ENCODE measurements around the gene MMP27. TPM values are rescaled to one million over a fixed set of nuclear protein-coding genes. Genes with fewer than 3 reads are reported as not detected.

MMP27 gene
- total RNA-seq, 1 donor from 2014 or later: not detected

DNA sequence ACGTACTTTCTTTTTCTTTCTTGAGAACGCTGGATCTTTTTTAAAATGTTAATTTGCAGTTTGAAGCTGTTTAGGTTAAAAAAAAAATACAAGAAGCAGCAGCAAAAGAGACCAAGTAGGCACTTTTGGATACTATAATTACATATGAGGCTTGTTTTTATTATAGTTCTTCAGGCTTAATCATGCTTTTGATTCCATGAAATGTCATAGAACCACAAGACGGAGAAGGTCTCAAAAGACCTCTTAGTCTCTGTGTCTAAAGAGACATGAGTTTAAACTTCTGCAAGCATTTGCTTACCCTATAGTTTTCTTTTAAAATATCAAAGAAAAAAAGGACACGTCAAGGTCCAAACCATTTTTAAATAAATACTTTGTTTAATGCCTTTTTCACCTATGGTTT is 61.6 kb downstream of the MMP27 start:
- no peak for DNase-seq
- intact Hi-C loops (cut with DNase I): no loop called here

More for the DNA sequence above, 61.6 kb downstream of the MMP27 start:
- ATAC-seq (ENCODE audit: poor library complexity): no peak

Other genes with a start within 250 kb of the MMP27 start
- not detected for gene MMP7, start 175.0 kb downstream of the MMP27 start, total RNA-seq
- gene MMP20, start 80.4 kb downstream of the MMP27 start, total RNA-seq: not detected
- not detected for gene MMP8, start 19.2 kb upstream of the MMP27 start, total RNA-seq
- not detected for gene MMP10, start 74.9 kb upstream of the MMP27 start, total RNA-seq
- gene MMP1, start 92.4 kb upstream of the MMP27 start, total RNA-seq: not detected
- gene MMP3, start 137.8 kb upstream of the MMP27 start, total RNA-seq: not detected
- not detected for gene MMP12, start 169.2 kb upstream of the MMP27 start, total RNA-seq
- gene MMP13, start 250.0 kb upstream of the MMP27 start, total RNA-seq: not detected